Adrenal gland (tissue), 12 donors: ENCODE measurements around the gene TENT4A. TPM values are rescaled to one million over a fixed set of nuclear protein-coding genes. Genes with fewer than 3 reads are reported as not detected.

Source experiments
- DNase-seq, 7 donors: peaks; one replicate each; pipeline ENCODE4 v3.0.0-alpha.2; 2019 to 2020
- H3K27ac ChIP-seq, 5 donors: fragments of 200-600 bp; sonication (generic) in 4 of 5; 1 replicate in 3 of 5; 2 replicates in 2 of 5; pipeline versions ENCODE4 v1.5.1 to v1.8.0; 2016 to 2020; ENCODE audit warnings: mild to moderate bottlenecking in 1 of 5
- H3K27me3 ChIP-seq: fragments of 200-600 bp; 2 replicates; pipeline ENCODE4 v1.8.0; 2021
- H3K36me3 ChIP-seq, 2 donors: fragments of 200-600 bp; replicated peaks in 1 of 2; 1 replicate in 1 of 2; 2 replicates in 1 of 2; pipeline versions ENCODE4 v1.5.1 to v1.8.0; 2018 to 2022
- H3K4me1 ChIP-seq, 2 donors: fragments of 200-600 bp; replicated peaks in 1 of 2; 1 replicate in 1 of 2; 2 replicates in 1 of 2; pipeline versions ENCODE4 v1.5.1 to v1.8.0; 2018 to 2021
- H3K4me3 ChIP-seq, 4 donors: fragments of 200-600 bp; sonication (generic) in 3 of 4; one replicate each; pipeline ENCODE4 v1.5.1; 2016 to 2018
- H3K9me3 ChIP-seq, 3 donors: fragments of 200-600 bp; sonication (generic) in 1 of 3; replicated peaks in 1 of 3; 1 replicate in 2 of 3; 2 replicates in 1 of 3; pipeline versions ENCODE4 v1.5.1 to v1.8.0; 2016 to 2021
- CTCF ChIP-seq, 6 experiments: fragments of 450-650 bp in 4 of 6; fragments of 200-600 bp in 2 of 6; sonication (generic) in 1 of 6; IDR thresholded peaks; 1 replicate in 5 of 6; 2 replicates in 1 of 6; pipeline versions ENCODE4 v1.5.1 to v1.8.0; 2016 to 2021; ENCODE audit warnings: antibody characterized with exemption in 6 of 6, mild to moderate bottlenecking in 2 of 6, moderate library complexity in 1 of 6
- POLR2A ChIP-seq, 2 donors: fragments of 450-650 bp; IDR thresholded peaks; one replicate each; pipeline ENCODE4 v1.6.1; 2017; ENCODE audit warnings: antibody characterized with exemption in 2 of 2, mild to moderate bottlenecking in 2 of 2, moderate library complexity in 1 of 2
- WGBS, 4 donors: extraction: QIAGEN DNeasy Blood & Tissue Kit in 2 of 4; methylation state at CpG; one replicate each; pipeline versions ENCODE4 v1.1.5 to v1.1.7; 2013 to 2017; 5-methylcytosine and 5-hydroxymethylcytosine counted together
- intact Hi-C, 2 donors: fragments of 100-400 bp; cut with DNase I; formaldehyde crosslinking; loops; one replicate each; pipeline versions ENCODE4 v1.14.1 to v1.15.0; 2022 to 2023
- polyA plus RNA-seq, 3 donors: library from polyadenylated mRNA; stranded (reverse); fragments of 200-250 nt in 2 of 3; fragments of 350-450 nt in 1 of 3; fragmentation: Illumina TruSeq in 1 of 3; extraction: RNeasy Lipid Tissue Mini Kit (QIAGEN cat#74804) in 1 of 3; gene quantifications; one replicate each; pipeline ENCODE4 v1.2.3, GENCODE V29; 2013 to 2014
- total RNA-seq, 9 donors: library from RNA; depleted of rRNA in 4 of 9; stranded (reverse); fragments of >200 nt in 4 of 9; fragments of 120-200 nt in 1 of 9; fragmentation: NEBNext Ultra II Directional in 1 of 9; extraction: Animal tissue kit (Norgen Biotek cat#: 25700) in 1 of 9; gene quantifications; one replicate each; pipeline versions ENCODE4 v1.1.0 to v1.2.4, GENCODE V29; 2013 to 2023
- donor health status: healthy with polysubstance abuse.
- donor health status: Bipolar disorder and iron deficiency.
- donor health status: DM: yes; HTN: yes; CAD: no.
- donor health status: DM: no; HTN: no; CAD: no.
- donor health status: DM: no; HTN: no; CAD: no.
- donor health status: DM: yes; HTN: yes; CAD: no.

Gene TENT4A
- total and polyA plus RNA-seq, 12 donors, result 9.1 to 24.4 (median 14.4) TPM

- peak; percentile 96 to 98 (median 97) for DNase-seq
- no peaks in the 10 kb centered on the region for H3K9me3 ChIP-seq
- peak overlapping the region; percentile 97 to 100 (median 99) for H3K27ac ChIP-seq
- intact Hi-C loops, result loop anchor here in 1 of 2 donors (10.0 kb wide), 1 partner anchor 78 kb away; the partner anchor contains the start of genes NSUN2 and SRD5A1
- 0% methylated on average over 7 to 85 of the region's 85 CpGs for WGBS, 4 donors
- no peaks in the 10 kb centered on the region for H3K27me3 ChIP-seq
- H3K36me3 ChIP-seq, result no peaks in the 10 kb centered on the region
- peaks cover 15 to 29% of the 10 kb centered on the region in 2 donors for H3K4me1 ChIP-seq
- TF ChIP-seq POLR2A (IDR thresholded peaks at IDR 0.05), result peak; percentile 74 to 88
- no peak for TF ChIP-seq CTCF (IDR thresholded peaks at IDR 0.05)
- H3K4me3 ChIP-seq, result peak overlapping the region; percentile 64 to 95 (median 72)
Measured at GRCh38 chr5:6712577-6713273, 507 bp upstream of the TENT4A start.

- Histone ChIP-seq H3K27ac (peak overlapping the region in 4 of 5 donors; percentile 60 to 99 (median 76)), H3K36me3 (no peaks in the 10 kb centered on the region), H3K27me3 (no peaks in the 10 kb centered on the region), H3K9me3 (no peaks in the 10 kb centered on the region), H3K4me3 (peak overlapping the region in 2 of 4 donors; percentile 24 to 94), H3K4me1 (peaks cover 15 to 45% of the 10 kb centered on the region in 2 donors)
- peak in 5 of 7 donors; percentile 41 to 54 (median 47) for DNase-seq
- 0 to 1% (median 0%) methylated on average over 5 to 99 of the region's 99 CpGs for WGBS, 4 donors
- TF ChIP-seq POLR2A (IDR thresholded peaks at IDR 0.05) (peak in 1 of 2 donors; percentile 16), CTCF (IDR thresholded peaks at IDR 0.05) (no peak)
- intact Hi-C loops, result loop anchor here in 1 of 2 donors (10.0 kb wide), 1 partner anchor 80 kb away; the partner anchor contains the start of genes NSUN2 and SRD5A1
Measured at GRCh38 chr5:6714226-6715041, 1.2 kb downstream of the TENT4A start.

- intact Hi-C loops, result loop anchor here in 1 of 2 donors (10.0 kb wide), 1 partner anchor 80 kb away; the partner anchor contains the start of genes NSUN2 and SRD5A1
- DNase-seq, result no peak
- Histone ChIP-seq H3K27me3 (no peaks in the 10 kb centered on the region), H3K4me1 (peaks cover 19 to 54% of the 10 kb centered on the region in 2 donors), H3K27ac (no peak overlapping the region), H3K36me3 (no peaks in the 10 kb centered on the region), H3K9me3 (no peaks in the 10 kb centered on the region), H3K4me3 (peak overlapping the region in 1 of 4 donors; percentile 94)
- WGBS, 4 donors, result 54 to 68% (median 58%) methylated on average over 6 of the region's 6 CpGs
- no peak for TF ChIP-seq POLR2A (IDR thresholded peaks at IDR 0.05)
- TF ChIP-seq CTCF (IDR thresholded peaks at IDR 0.05), result no peak
Measured at GRCh38 chr5:6715271-6715670, 2.0 kb downstream of the TENT4A start.
